GM19324 (cell line): ENCODE measurements around the gene CEP72.
"Not testable (repeated sequence)": the region's sequence is repeated elsewhere in the genome, so short reads cannot be mapped to it uniquely, and the experiment has no call there.

Experiments
- ATAC-seq: cut with Tn5 transposase; IDR thresholded peaks from one replicate; pipeline ENCODE4 v1.9.1; 2021; ENCODE audit warnings: mild to moderate bottlenecking, moderate library complexity; ENCODE audit not compliant: unreplicated experiment, low FRiP score

The CEP72 gene

GRCh38 chr5:668283-668995 is 56.3 kb downstream of the CEP72 start:
- no peak for ATAC-seq

GRCh38 chr5:669111-669841 is 57.1 kb downstream of the CEP72 start:
- ATAC-seq = no peak

- no peak for ATAC-seq
Measured at GRCh38 chr5:669842-670395, 57.8 kb downstream of the CEP72 start.

GRCh38 chr5:670396-671270 is 58.5 kb downstream of the CEP72 start:
- no peak for ATAC-seq

- peak; percentile 51 for ATAC-seq
Measured at GRCh38 chr5:671459-672328, 59.6 kb downstream of the CEP72 start.

GRCh38 chr5:672329-673160 is 60.4 kb downstream of the CEP72 start:
- ATAC-seq = no peak

- ATAC-seq = no peak
Measured at GRCh38 chr5:673161-673830, 61.2 kb downstream of the CEP72 start.

GRCh38 chr5:673831-674629 is 61.9 kb downstream of the CEP72 start:
- no peak for ATAC-seq

GRCh38 chr5:674630-675011 is 62.5 kb downstream of the CEP72 start:
- ATAC-seq = no peak

- no peak for ATAC-seq
Measured at GRCh38 chr5:675111-675870, 63.2 kb downstream of the CEP72 start.

GRCh38 chr5:675871-676698 is 63.9 kb downstream of the CEP72 start:
- ATAC-seq = no peak

- ATAC-seq = no peak
Measured at GRCh38 chr5:676699-677076, 64.5 kb downstream of the CEP72 start.

- no peak for ATAC-seq
Measured at GRCh38 chr5:677131-678101, 65.3 kb downstream of the CEP72 start.

GRCh38 chr5:678521-678920 is 66.4 kb downstream of the CEP72 start:
- not testable (repeated sequence) for ATAC-seq
